GM19025 (cell line): ENCODE data around the gene SNAPC4.
A peak's percentile ranks its signal among the peaks of the same experiment; 100 is the strongest.

Source experiments
- ATAC-seq: cut with Tn5 transposase; IDR thresholded peaks from one replicate; pipeline ENCODE4 v1.9.1; 2021; ENCODE audit warnings: mild to moderate bottlenecking, low read depth, moderate library complexity; ENCODE audit not compliant: unreplicated experiment

Gene SNAPC4

GRCh38 chr9:136400038-136400834, at the start of gene SNAPC4:
Gene SNAPC4, minus strand, starts transcription at chr9:136400170. Its CDS starts 1,742 bp downstream, at chr9:136398428.
- ATAC-seq, result peak; percentile 62

DNA sequence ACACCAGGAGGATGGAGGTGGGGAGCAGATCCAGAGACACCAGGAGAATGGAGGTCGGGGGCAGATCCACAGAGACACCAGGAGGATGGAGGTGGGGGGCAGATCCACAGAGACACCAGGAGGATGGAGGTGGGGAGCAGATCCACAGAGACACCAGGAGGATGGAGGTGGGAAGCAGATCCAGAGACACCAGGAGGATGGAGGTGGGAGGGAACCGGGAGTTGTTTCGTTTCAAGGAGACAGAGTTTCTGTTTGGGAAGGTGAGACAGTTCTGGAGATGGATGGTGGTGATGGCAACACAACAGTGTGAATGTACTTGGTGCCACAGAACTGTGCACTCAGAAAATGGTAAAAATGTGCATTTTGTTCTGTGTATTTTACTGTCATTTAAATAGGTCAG, 48.7 kb upstream of the SNAPC4 start:
- ATAC-seq, result no peak

DNA sequence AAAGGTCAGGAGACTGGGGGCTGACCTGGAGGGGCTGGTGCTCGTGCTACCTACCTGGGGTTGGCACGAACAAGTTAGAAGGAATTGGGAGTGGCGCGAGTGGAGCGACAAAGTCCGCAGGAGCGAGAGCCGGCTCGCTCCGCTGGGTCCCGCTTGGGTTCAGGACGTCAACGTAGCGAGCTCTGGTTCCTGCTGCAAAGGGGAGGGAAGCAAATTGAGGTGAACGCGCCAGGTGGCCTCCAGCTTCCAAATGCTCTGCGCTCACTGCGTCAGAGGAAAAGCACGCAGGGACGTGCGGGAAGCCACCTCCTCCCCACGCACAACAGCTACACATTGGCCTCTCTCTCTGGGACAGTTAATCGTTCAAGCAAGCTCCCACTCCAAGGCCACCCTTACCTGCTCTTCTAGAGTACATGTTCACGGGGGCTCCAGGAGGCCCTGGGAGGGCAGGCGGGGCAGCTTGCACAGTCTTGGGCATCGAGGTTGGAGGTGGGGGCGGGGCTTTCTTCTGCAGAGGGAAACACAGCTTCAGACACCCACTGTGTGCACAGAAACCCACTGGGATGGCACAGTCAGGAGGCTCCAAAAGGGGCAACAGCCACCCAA, 47.3 kb upstream of the SNAPC4 start:
- no peak for ATAC-seq

GRCh38 chr9:136445799-136446198, 45.8 kb upstream of the SNAPC4 start:
- no peak for ATAC-seq

GRCh38 chr9:136444102-136444501, 44.1 kb upstream of the SNAPC4 start:
- ATAC-seq, result no peak

DNA sequence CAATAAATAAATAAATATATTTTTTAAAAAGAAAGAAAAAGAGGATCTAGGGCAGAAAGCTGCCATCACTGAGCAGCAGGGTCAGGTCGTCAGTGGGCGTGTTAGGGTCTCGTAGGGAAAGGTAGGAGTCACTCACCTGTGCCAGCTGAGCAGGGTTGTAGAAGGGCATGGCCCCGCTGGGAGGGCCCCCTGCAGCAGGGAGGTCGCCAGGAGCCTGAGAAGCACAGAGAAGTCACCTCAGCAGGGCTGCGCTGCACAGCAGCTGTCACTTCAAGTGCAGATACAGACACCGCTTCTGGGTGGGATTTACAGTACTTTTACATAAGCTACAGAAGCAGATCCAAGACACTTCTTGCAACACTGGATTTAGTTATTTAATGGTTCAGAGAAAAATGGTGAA, 43.7 kb upstream of the SNAPC4 start:
- no peak for ATAC-seq

- no peak for ATAC-seq
Observed at GRCh38 chr9:136443087-136443486, 43.1 kb upstream of the SNAPC4 start.

GRCh38 chr9:136442265-136442664, 42.3 kb upstream of the SNAPC4 start:
- ATAC-seq, result no peak

DNA sequence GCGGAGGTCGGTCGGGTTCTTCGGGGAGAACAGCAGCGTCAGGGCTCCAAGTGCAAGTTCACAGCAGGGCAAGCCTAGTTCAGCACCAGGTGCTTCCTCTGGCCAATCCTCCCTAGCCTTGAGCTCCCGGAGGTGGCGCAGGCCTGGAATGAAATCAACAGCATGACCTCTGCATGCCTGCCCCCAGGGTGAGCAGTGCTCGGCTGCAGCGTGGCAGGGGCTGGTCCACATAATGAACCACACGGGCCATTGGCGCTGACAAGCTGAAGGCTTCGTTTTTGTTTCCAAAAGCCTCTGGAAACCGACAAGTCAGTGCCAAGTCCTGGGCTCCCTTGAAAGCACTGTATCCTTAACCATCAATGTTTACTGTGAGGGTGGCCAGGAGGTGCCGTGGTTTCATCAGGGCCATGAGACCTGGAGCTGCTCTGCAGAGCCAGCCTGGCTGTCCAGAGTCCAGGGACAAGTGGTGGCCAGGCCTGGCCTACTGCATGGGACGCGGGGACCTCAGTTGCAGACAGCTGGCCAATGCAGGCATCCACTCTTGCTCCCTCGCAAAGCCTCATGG, 41.8 kb upstream of the SNAPC4 start:
- no peak for ATAC-seq

DNA sequence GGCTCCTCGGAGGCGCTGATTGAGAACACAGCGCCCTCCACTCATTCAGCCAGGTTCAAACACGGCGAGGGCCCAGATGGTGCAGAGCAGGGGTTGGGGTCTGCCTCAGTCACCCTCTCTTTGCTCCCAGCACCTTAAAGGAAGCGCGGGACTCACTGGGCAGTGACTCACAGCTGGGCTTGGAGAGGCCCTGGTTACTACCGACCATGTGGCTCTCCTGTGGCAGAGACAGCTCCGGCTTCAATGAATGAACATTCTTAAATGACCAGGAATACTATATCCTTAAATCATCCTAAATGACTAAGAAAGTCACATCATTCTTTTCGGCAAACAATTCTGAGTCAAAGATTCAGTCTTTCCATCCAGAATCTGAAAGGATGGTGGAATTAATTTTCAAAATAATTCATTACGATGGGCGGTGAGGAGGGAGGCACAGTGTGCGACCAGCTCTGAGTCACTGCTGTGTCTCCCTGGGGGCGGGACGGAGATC, 41.3 kb upstream of the SNAPC4 start:
- no peak for ATAC-seq

DNA sequence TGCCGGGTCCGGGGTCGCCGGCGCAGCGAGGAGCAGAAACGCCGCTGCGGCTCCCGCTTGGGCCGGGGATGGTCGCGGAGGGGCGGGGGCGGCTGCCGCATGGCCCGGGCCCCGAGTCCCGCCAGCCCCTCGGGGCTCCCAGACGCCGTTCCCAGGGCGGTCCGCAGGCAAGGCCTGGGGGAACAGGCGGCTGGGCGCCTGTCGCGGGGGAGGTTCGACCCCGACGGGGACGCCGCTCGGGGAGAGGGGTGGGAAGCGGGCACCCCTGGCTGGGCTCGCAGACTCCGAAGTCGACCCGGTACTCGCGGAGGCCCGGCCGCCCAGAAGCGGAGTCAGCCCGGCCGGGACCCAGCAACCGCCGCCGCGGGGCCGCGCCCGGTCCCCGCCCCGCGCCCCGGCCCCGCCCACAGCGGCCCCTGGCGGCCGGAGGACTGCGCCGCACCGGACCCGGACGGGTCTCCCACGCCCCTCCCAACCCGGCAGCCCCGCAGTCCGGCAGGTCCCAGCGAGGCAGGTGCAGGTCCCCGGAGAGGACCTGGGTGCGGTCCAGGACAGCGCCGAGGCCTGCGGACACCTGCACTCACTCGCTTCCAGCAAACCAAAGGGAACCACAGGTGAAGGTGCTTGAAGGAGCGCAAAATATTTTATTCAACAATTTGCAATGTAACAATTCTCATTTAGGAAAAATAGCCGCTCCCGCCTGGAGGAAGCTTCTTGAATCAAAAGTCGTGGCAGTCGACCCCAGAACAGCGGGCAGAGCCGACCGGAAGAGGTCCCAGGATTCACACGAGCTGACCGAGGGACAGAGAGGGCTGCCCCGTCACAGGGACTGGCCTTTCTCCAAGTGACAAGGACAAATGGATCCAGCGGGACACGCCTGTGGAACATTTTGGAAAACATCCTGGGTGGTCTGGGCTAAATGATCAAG, 39.8 kb upstream of the SNAPC4 start, which contains the start of gene INPP5E:
Gene INPP5E (minus strand): TSS at position 365 of the 928 bp plus-strand sequence. CDS start 426 bp downstream, outside the sequence.
- peak; percentile 58 for ATAC-seq

- ATAC-seq, result peak; percentile 49
Observed at GRCh38 chr9:136438548-136439480, 38.8 kb upstream of the SNAPC4 start.

- no peak for ATAC-seq
Observed at GRCh38 chr9:136437839-136438547, 38.0 kb upstream of the SNAPC4 start.

DNA sequence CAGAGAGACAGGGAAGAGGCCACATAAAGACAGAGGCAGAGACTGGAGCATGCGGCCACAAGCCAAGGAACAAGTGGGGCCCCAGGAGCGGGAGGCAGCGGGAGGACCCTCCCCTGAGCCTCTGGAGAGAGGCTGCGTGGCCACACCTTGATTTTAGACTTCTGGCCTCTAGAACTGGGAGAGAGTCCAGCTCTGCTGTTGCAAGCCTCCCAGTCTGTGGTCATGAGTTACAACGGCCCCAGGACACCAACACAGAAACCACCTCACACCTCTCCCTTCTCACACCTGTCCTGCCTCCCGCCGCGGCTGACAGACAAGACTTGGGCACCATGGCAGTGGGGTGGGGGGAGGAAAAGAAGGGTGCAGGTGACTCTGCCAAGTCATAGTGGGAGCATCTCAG, 37.5 kb upstream of the SNAPC4 start:
- no peak for ATAC-seq

- no peak for ATAC-seq
Observed at GRCh38 chr9:136436055-136436634, 36.2 kb upstream of the SNAPC4 start.

GRCh38 chr9:136434580-136435169, 34.7 kb upstream of the SNAPC4 start:
- no peak for ATAC-seq

DNA sequence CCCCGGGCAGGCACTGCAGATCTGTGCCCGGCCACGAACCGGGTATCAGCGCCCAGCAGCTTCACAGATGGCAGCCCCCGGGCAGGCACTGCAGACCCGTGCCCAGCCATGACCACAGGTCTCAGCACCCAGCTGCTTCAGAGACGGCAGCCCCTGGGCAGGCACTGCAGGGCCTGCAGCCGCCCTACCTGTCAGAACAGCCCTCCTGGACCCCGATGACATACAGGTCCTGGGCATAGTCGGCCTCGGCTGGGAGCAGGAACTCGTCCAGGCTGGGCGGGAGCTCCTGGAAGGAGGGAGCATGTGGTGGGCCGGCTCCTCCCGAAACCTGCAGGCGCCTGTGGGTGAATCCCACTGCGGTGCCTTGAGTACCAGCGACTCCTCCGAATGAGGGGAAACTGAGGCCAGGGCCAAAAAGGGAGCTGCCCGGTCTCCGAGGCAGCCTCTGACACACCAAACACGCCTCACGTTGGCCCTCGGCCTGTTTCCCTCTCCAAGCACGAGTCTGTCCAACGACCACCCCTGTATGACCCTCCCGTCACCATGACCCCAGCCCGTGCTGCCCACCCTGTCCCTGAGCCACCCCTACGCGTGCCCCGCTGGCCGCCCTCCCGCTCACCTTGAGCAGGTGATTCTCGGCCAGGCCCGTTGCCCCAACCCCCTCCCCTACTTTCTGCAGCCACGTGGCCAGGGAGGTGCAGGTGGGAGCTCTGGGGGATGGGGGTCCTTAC, 34.0 kb upstream of the SNAPC4 start:
- ATAC-seq, result no peak
